ENCODE measurements around the gene MAP2K6.

- TF ChIP-seq POLR2AphosphoS5 (IDR thresholded peaks at IDR 0.05; ENCODE audit: borderline replicate concordance, low read depth, low read length), result no peak
- TF ChIP-seq FOXP2 (optimal IDR thresholded peaks at IDR 0.05; ENCODE audit: control extremely low read depth, extremely low read length, insufficient read depth), result no peak
Observed at GRCh38 chr17:69539274-69539673, 124.8 kb downstream of the MAP2K6 start.

All from SK-N-MC (cell line).